ENCODE data around the gene ST6GALNAC6. TPM values are rescaled to one million over a fixed set of nuclear protein-coding genes. Genes with fewer than 3 reads are reported as not detected.

ST6GALNAC6 gene
- polyA plus RNA-seq, 6 donors from 2014 or later: 17.2 to 27.8 (median 19.8) TPM

DNA sequence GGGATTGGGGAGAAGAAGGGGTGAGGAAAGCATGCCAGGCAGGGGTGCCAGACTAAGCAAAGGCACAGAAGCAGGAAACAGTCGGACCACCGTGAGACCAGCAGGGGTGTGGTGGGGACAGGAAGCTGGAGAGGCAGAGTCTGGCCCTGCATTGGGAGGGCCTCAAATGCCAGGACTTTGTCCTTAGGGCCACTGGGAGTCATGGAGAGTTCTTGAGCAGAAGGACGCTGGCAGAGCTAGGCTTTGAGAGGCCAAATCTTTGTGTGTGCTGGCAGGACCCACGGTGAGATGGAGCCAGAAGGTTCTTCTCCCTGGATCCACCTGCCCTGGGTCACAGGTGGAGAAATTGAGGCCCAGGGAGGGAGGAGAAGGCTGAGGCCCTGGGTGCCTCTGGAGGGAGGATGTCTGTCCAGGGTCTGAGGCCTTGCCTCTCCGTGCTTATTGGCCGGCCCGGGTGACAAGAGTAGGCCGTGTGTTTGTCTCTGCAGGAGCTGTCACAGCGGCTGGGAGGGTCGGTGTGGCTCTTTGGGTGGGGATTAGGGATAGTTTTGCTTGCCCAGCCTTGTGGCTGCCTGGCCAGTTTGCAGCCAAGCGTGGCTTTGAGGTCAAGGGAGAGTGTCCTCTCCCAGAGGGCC, 43.2 kb downstream of the ST6GALNAC6 start:
- DNase-seq (no peak), ATAC-seq (ENCODE audit: low read depth in 2 of 2) (no peak)
- no peaks in the 10 kb centered on the region for H3K27me3 Mint-ChIP-seq
- no peaks in the 10 kb centered on the region for H3K36me3 Mint-ChIP-seq
- H3K9me3 Mint-ChIP-seq: no peaks in the 10 kb centered on the region
- peaks cover 36 to 70% (median 60%) of the 10 kb centered on the region in 3 donors for H3K4me1 Mint-ChIP-seq
- H3K4me3 Mint-ChIP-seq: peak overlapping the region in 6 of 8 donors; percentile 12 to 95 (median 52)
- H3K27ac Mint-ChIP-seq: peak overlapping the region in 4 of 6 donors; percentile 69 to 95 (median 78)

DNA sequence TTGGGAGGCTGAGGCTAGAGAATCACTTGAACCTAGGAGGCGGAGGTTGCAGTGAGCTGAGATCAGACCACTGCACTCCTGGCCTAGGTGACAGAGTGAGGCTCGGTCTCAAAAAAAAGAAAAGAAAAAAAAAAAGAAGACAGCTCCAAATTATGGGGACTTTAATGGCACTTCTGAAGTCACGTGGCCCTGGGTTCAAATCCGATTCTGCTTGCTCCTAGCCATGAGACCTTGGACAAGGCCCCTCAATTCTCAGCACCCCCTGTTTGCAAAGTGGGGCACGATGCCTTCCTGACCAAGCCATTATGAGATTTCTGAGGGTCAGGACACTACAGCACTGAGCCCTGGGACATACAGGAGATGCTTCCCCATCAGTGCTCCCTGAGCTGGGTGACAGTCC, 43.9 kb downstream of the ST6GALNAC6 start:
- Mint-ChIP-seq H3K9me3 (peaks cover 0 to 3% (median 0%) of the 10 kb centered on the region in 7 donors), H3K36me3 (peaks cover 0 to 3% of the 10 kb centered on the region in 2 donors), H3K27me3 (no peaks in the 10 kb centered on the region), H3K4me3 (peak overlapping the region in 7 of 8 donors; percentile 9 to 95 (median 67)), H3K4me1 (peaks cover 30 to 63% (median 53%) of the 10 kb centered on the region in 3 donors), H3K27ac (peak overlapping the region in 2 of 6 donors; percentile 87 to 95)
- ATAC-seq (ENCODE audit: low read depth in 2 of 2) (no peak), DNase-seq (no peak)

DNA sequence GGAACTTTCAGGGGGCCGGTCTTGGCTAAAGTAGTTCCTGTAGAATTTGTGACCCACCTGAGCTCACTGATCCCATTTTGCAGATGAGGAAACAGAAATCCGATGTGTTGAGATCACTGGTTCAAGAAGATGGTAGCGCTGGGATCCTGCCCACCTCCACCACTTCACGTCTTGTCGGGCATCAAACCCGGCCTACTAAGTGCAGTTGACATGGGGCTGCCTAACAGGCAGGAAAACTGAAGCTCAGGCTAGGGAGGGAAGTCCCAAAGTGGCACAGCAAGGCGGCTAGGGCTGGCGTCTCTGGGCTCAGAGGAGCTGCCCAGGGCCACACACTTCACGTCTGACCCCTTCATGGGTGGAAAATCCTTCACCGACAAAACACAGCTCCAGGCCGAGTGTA, 44.4 kb downstream of the ST6GALNAC6 start:
- H3K9me3 Mint-ChIP-seq: peaks cover 0 to 8% (median 3%) of the 10 kb centered on the region in 7 donors
- no peak for DNase-seq
- H3K36me3 Mint-ChIP-seq: peaks cover 0 to 7% of the 10 kb centered on the region in 2 donors
- ATAC-seq (ENCODE audit: low read depth in 2 of 2): no peak
- peaks cover 27 to 58% (median 51%) of the 10 kb centered on the region in 3 donors for H3K4me1 Mint-ChIP-seq
- peak overlapping the region; percentile 64 to 95 (median 85) for H3K4me3 Mint-ChIP-seq
- H3K27me3 Mint-ChIP-seq: no peaks in the 10 kb centered on the region
- peak overlapping the region in 5 of 6 donors; percentile 38 to 87 (median 67) for H3K27ac Mint-ChIP-seq

DNA sequence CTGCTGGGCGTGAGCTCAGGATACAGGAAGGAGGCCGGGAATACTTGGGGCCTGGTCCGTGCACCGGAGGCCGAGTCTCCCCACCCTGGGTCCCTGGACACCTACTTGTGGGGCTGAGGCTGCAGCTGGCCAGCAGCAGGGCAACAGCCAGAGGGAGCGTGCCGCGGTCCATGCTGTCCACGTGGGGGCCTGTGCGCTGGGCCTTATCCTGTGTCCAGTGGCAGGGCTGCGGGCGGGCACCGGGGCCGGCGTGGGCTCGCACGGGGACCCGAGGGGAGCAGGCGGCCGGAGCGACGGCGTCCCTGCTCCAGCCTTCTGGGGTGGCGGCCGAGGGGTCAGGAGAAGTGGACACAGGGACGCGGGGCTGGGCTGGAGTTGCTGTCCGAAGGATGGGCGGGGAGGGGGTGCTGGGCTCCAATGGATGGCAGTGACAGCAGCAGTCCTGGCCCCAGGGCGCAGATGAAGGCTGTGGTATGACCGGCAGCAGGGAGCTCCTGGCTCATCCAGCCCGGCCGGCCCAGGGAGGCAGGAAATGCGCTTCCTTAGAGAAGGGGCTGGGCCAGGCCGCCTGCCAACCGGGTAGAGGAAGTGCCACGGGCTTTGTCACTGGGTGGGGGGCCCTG, 45.1 kb downstream of the ST6GALNAC6 start, which contains the start of gene ENG:
TSS of gene ENG (minus strand) at position 475 of the 623 bp plus-strand sequence. CDS start at position 172, 303 bp downstream.
- Mint-ChIP-seq H3K4me1 (peaks cover 27 to 58% (median 51%) of the 10 kb centered on the region in 3 donors), H3K9me3 (peaks cover 2 to 15% (median 6%) of the 10 kb centered on the region in 7 donors), H3K36me3 (peaks cover 3 to 12% of the 10 kb centered on the region in 2 donors), H3K27me3 (no peaks in the 10 kb centered on the region), H3K4me3 (peak within 1 kb of the TSS; percentile 88 to 95 (median 94)), H3K27ac (peak within 1 kb of the TSS; percentile 78 to 96 (median 89))
- DNase-seq (no peak), ATAC-seq (ENCODE audit: low read depth in 2 of 2) (peak; percentile 59 to 68)

DNA sequence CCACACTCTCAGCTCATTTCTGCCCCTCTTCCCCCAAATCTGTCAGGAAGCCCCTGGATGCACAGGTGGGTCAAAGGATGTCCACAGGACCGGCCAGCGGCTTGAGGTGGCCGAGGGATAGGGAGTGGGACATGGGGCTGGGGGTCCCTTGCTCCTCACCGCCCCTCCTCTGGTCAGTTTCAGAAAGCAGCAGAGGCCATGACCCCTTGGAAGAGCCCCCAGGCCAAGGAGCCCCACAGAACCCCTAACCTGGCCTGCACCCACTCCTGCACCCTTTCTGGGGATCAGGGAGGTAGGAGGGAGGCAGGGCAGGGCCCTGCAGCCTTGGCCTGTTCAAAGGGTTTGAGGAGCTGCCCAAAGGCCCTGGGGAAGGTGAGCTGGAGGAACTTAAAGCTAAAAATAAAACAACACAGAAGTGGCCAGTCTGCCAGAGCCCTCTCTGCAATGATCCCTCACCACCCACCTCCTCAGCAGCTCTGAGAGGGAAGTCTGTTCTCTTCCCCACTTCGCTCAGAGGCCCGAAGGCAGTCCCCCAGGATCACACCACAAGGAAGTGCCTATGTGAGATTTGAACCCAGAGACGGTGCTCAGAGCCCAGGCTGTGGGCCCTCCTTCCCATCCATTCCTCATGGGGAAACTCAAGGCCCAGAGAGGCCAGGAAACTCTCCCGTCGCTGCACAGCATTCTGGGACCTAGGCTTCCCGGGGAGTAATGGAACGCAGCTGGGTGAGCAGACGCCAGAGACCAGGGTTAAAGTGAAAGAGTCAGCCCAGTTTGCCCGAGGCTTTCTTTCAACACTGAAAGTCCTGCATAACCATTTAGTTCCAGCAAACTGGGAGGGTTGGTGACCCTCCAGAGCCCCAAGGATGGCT, 45.9 kb downstream of the ST6GALNAC6 start:
- peaks cover 7 to 19% (median 14%) of the 10 kb centered on the region in 7 donors for H3K9me3 Mint-ChIP-seq

DNA sequence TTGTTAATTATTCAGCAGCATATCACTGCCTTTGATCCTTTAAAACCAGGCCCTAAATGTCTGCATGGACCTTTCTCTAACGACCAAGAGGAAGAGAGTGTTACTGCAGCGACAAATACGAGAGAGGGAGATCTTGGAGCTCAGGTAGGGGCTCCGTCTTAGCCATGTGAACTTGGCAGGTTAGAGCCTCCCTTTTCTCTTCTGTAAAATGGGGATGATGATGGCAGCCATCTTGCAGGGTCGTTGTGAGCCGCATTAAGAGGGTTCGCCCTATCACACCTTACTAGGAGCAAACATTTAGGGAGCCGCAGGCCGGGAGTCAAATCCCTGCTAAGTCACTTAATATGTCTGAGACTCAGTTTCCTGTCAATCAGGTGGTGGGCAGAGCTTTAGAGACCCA, 46.6 kb downstream of the ST6GALNAC6 start:
- peaks cover 7 to 22% (median 16%) of the 10 kb centered on the region in 7 donors for H3K9me3 Mint-ChIP-seq
- no peaks in the 10 kb centered on the region for H3K27me3 Mint-ChIP-seq
- H3K27ac Mint-ChIP-seq: peak overlapping the region in 4 of 6 donors; percentile 33 to 84 (median 56)
- ATAC-seq (ENCODE audit: low read depth in 2 of 2): no peak
- peak overlapping the region; percentile 56 to 95 (median 80) for H3K4me3 Mint-ChIP-seq
- peaks cover 20 to 46% (median 41%) of the 10 kb centered on the region in 3 donors for H3K4me1 Mint-ChIP-seq
- peaks cover 13 to 22% of the 10 kb centered on the region in 2 donors for H3K36me3 Mint-ChIP-seq
- no peak for DNase-seq

More for the DNA sequence above, 45.9 kb downstream of the ST6GALNAC6 start:
- ATAC-seq (ENCODE audit: low read depth in 2 of 2) (peak; percentile 27 to 42), DNase-seq (no peak)
- no peaks in the 10 kb centered on the region for H3K27me3 Mint-ChIP-seq
- H3K4me1 Mint-ChIP-seq: peaks cover 23 to 53% (median 45%) of the 10 kb centered on the region in 3 donors
- H3K27ac Mint-ChIP-seq: peak overlapping the region; percentile 78 to 96 (median 88)
- peaks cover 10 to 19% of the 10 kb centered on the region in 2 donors for H3K36me3 Mint-ChIP-seq
- peak overlapping the region; percentile 88 to 95 (median 94) for H3K4me3 Mint-ChIP-seq

DNA sequence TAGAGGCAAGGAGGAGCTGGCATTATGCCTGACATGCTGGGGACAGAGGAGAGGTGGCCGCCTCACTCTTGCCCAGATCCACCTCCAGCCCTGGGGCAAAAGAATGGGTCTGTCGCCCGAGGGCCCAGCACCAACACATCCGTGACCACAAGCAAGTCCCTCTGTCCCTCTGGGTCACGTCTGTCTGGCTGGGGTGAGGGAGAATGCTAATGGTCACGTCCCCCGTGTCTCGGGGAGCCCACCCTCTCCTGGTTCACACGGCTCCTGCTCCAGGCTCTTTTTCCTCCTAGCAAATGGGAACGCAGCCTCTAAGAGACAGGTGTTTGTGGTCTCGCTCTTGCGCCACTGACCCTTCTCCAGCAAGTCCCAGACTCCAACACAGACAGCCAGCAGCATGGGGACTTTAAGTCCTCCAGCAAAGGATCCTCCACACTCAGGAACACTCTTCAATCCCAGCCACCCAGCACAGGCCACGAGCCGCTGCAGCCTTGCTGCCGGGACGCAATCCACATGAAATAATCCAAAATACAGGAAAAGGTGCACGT, 49.0 kb downstream of the ST6GALNAC6 start:
- DNase-seq (no peak), ATAC-seq (ENCODE audit: low read depth in 2 of 2) (no peak)
- peaks cover 13 to 22% of the 10 kb centered on the region in 2 donors for H3K36me3 Mint-ChIP-seq
- peaks cover 13 to 32% (median 30%) of the 10 kb centered on the region in 3 donors for H3K4me1 Mint-ChIP-seq
- H3K4me3 Mint-ChIP-seq: no peak overlapping the region
- no peaks in the 10 kb centered on the region for H3K27me3 Mint-ChIP-seq
- peaks cover 7 to 22% (median 16%) of the 10 kb centered on the region in 7 donors for H3K9me3 Mint-ChIP-seq
- peak overlapping the region in 1 of 6 donors; percentile 26 for H3K27ac Mint-ChIP-seq

DNA sequence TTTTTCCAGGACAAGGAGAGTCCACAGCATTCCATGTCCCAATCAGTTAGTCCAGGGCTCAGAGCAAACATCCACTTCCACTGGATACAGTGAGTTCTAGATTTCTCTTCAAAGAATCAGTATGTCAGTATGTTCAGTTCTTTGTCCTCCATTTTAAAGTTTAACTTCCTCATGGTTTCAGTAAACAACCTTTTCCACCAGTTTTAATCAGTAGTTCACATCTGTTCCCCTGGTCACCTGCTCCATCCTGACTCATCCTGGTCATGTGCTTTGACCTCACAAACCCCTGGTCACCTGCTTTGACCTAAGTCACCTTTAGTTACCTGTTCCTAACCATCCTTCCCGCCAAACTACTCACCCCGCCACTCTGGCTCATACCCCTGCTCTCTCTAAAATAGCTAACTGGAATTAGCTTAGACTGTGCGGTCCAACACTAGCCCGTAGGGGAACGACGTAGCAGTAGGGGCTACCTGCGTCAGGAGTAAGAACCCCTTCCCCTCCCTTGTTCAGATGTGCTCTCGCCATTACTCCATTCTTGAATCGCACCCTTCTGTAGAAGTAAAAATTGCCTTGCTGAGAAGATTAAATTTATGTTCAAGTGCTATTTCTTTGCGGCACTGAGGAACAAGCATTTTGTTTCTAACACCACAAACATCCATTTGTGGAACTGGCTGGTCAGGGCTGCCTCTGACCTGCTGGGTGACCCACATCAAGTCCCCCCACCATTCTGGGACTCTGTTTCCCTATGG, 50.5 kb downstream of the ST6GALNAC6 start:
- Mint-ChIP-seq H3K36me3 (peaks cover 13 to 22% of the 10 kb centered on the region in 2 donors), H3K9me3 (peaks cover 7 to 22% (median 16%) of the 10 kb centered on the region in 7 donors), H3K27me3 (no peaks in the 10 kb centered on the region), H3K27ac (peak overlapping the region in 1 of 6 donors; percentile 35), H3K4me1 (peaks cover 8 to 26% (median 24%) of the 10 kb centered on the region in 3 donors), H3K4me3 (no peak overlapping the region)
- DNase-seq (no peak), ATAC-seq (ENCODE audit: low read depth in 2 of 2) (no peak)

DNA sequence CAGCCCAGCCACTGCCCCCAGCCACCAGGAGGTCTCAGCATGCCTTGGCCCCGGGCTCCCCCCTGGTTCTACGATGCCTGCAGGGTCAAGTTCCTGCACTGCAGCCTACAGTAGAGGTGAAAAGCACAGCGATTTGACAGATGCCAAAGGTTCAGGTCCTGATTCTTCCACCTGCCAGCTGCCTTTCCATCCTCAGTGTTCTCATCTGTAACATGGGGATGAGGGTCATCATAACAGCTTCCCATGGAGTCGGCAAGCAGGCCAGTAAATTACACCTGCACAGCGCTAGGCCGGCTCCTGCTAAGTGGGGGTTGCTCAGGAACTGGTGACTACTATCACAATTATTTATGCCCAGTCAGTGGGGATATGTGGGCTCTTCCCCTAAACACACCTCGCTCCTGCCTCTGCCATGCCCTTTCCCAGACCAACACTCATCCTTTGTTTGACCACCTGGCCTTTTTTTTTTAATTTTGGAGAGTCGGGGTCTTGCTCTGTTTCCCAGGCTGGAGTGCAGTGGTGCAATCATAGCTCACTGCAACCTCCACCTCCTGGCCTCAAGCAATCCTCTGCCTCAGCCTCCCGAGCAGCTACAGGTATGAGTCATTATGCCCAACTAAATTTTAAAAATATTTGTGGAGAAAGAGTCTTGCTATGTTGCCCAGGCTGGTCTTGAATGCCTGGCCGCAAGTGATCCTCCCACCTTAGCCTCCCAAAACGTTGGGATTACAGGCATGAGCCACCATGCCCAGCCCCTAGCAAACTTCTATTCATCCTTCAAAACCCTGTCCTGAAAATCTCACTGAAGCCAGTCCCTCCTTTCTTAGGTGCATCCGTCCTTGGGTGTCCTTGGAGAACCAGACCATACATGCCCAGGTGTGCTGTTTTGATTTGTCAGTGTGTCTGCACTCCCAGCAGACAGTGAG, 51.3 kb downstream of the ST6GALNAC6 start:
- peaks cover 5 to 18% (median 15%) of the 10 kb centered on the region in 3 donors for H3K4me1 Mint-ChIP-seq
- H3K9me3 Mint-ChIP-seq: peaks cover 7 to 22% (median 16%) of the 10 kb centered on the region in 7 donors
- no peaks in the 10 kb centered on the region for H3K27me3 Mint-ChIP-seq
- peaks cover 13 to 22% of the 10 kb centered on the region in 2 donors for H3K36me3 Mint-ChIP-seq
- H3K4me3 Mint-ChIP-seq: no peak overlapping the region
- no peak for DNase-seq
- H3K27ac Mint-ChIP-seq: peak overlapping the region in 3 of 6 donors; percentile 4 to 68 (median 42)
- no peak for ATAC-seq (ENCODE audit: low read depth in 2 of 2)

DNA sequence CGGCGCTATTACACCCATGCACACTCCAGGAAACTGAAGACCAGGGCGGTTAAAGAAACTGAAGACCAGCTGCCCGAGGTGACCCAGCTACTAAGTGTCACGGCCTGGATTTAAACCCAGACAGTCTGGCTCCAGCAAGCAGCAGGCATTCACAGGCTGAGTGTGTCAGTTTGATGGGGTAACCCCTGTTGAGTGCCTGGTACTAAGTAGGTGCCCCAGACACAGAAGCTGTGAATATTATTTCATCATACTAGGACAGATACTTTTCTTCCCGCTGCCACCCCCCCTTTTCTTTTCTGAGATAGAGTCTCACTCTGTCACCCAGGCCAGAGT, 52.3 kb downstream of the ST6GALNAC6 start:
- Mint-ChIP-seq H3K36me3 (peaks cover 13 to 22% of the 10 kb centered on the region in 2 donors), H3K4me3 (no peak overlapping the region), H3K27ac (peak overlapping the region in 1 of 6 donors; percentile 68), H3K27me3 (no peaks in the 10 kb centered on the region), H3K9me3 (peaks cover 7 to 22% (median 16%) of the 10 kb centered on the region in 7 donors), H3K4me1 (peaks cover 4 to 9% (median 6%) of the 10 kb centered on the region in 3 donors)
- DNase-seq: no peak
- no peak for ATAC-seq (ENCODE audit: low read depth in 2 of 2)

DNA sequence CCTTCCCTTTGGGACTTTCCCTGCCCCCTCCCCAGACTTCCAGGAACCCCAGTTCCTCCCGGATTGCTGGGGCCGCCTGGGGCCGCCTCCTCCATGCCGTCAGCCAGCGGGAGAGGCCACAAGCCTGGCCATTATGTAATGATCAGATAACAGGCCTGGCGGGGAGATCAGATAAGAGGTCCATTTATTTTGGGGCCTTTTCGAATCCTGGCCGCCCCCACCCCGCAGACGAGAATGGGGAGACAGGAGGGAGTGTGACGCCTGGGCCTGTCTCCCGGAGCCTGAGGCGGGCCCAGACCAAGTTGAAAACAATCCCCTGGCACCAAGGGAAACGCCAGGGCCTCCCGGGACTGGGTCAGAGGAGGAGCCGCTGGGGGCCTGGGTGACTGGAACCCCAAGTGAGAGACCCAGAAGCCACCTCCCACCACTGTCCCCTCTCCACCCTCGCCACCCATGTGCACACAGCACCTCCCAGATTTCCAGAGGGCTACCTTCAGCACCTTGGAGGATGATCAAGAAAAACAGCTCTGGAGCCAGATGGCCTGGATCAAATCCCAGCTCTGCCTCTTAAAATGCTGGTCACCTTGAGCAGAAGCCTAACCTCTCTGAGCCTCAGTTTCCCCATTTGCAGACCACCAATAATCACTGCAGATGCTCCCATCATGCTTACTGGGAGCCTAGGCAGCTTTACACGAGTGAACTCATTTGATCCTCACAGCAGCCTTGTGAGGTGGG, 52.8 kb downstream of the ST6GALNAC6 start:
- Mint-ChIP-seq H3K4me3 (no peak overlapping the region), H3K27ac (no peak overlapping the region), H3K36me3 (peaks cover 16 to 22% of the 10 kb centered on the region in 2 donors), H3K27me3 (no peaks in the 10 kb centered on the region), H3K9me3 (peaks cover 7 to 22% (median 16%) of the 10 kb centered on the region in 7 donors), H3K4me1 (peaks cover 0 to 3% (median under 1%) of the 10 kb centered on the region in 3 donors)
- no peak for DNase-seq
- no peak for ATAC-seq (ENCODE audit: low read depth in 2 of 2)
